Measurements from ENCODE around the gene RIN1. TPM values are rescaled to one million over a fixed set of nuclear protein-coding genes. Genes with fewer than 3 reads are reported as not detected.
A peak's percentile ranks its signal among the peaks of the same experiment; 100 is the strongest.

RIN1 gene
- total and polyA plus RNA-seq, 8 donors, result 1.7 to 10.2 (median 3.5) TPM

DNA sequence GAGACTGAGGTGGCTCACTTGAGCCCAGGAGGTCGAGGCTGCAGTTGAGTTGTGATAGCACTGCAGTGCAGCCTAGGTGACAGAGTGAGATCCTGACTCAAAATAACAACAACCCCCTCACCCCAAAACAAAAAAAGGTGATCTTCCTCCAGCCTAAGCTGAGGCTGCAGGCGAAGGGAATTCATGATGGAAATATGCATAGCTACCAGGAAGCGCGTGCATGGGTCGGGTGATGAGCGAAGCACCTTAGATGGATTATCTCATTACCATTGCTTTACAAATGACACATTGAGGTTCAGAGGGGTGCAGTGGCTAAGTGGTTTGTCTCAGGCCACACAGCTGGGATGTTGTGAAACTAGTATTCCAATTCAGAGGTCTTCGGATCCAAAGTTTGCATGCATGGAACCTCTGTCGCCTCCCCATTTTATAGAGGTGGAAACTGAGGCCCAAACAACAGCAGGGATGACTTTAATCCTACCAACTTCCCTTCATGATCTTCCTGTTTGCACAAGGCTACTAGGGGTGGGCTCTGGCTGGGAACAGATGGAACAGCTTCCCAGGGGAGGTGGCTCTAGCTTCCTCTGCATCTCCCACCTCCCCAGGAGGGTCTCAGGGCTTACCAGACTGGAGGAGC, 30.7 kb upstream of the RIN1 start:
- no peaks in the 10 kb centered on the region for H3K9me3 ChIP-seq
- no peak for DNase-seq
- H3K36me3 ChIP-seq, result peaks cover 0 to 5% of the 10 kb centered on the region in 2 donors
- intact Hi-C loops (cut with DNase I), result no loop called here
- H3K27ac ChIP-seq, result no peak overlapping the region
- no peak overlapping the region for H3K4me3 ChIP-seq
- peaks cover 5 to 21% of the 10 kb centered on the region in 2 donors for H3K4me1 ChIP-seq
- no peak for ATAC-seq
- TF ChIP-seq, protein P1, sequence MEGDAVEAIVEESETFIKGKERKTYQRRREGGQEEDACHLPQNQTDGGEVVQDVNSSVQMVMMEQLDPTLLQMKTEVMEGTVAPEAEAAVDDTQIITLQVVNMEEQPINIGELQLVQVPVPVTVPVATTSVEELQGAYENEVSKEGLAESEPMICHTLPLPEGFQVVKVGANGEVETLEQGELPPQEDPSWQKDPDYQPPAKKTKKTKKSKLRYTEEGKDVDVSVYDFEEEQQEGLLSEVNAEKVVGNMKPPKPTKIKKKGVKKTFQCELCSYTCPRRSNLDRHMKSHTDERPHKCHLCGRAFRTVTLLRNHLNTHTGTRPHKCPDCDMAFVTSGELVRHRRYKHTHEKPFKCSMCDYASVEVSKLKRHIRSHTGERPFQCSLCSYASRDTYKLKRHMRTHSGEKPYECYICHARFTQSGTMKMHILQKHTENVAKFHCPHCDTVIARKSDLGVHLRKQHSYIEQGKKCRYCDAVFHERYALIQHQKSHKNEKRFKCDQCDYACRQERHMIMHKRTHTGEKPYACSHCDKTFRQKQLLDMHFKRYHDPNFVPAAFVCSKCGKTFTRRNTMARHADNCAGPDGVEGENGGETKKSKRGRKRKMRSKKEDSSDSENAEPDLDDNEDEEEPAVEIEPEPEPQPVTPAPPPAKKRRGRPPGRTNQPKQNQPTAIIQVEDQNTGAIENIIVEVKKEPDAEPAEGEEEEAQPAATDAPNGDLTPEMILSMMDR (IDR thresholded peaks at IDR 0.05), result no peak
- H3K27me3 ChIP-seq, result peaks cover 0 to 26% of the 10 kb centered on the region in 2 donors

DNA sequence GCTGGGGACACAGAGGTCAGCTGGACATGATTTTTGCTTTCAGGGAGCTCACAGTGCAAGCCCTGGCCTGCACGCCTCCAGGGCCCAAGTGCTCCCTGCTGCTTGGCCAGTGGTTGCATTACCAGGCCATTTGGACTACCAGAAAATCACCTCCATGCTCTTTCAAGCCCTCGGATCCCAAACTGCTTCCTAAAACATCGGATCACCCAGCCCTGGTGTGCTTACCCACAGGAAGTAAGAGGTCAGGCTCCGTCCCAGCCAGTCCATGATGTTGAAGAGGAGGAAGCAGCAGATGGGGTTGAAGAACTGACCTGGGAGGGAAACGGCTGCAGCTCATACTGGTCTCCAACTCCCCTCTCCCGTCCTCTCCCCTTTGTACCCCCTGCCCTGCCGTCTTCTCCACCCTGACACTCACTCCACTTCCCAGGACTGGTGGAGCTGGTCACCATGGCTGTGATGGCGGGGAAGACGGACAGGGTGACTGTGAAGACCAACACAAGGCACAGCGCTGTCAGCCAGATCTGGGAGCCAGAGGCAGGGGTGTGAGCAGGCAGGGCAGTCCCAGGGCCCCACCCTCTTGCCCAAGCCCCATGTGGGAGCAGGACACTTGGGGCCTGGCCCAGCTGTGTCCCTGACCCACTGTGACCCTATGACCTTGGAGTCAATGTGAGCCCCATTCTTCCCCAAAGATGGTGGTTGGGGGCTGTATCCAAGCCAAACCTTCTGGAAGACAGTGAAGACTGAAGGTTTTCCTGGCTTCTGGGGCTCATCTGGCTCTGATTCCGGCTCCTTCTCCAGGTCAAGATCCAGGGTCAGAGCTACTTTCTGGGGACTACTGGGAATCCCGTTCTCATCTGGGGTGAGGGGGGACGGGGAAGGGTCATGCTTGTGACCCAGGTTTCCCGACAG, 29.7 kb upstream of the RIN1 start:
- Histone ChIP-seq H3K36me3 (peaks cover 0 to 5% of the 10 kb centered on the region in 2 donors), H3K27me3 (peaks cover 0 to 16% of the 10 kb centered on the region in 2 donors), H3K4me3 (no peak overlapping the region), H3K27ac (no peak overlapping the region), H3K4me1 (peaks cover under 1 to 12% of the 10 kb centered on the region in 2 donors), H3K9me3 (no peaks in the 10 kb centered on the region)
- TF ChIP-seq, protein P1 (IDR thresholded peaks at IDR 0.05), result no peak
- intact Hi-C loops (cut with DNase I), result no loop called here
- no peak for ATAC-seq
- DNase-seq, result peak in 1 of 4 donors; percentile 53

DNA sequence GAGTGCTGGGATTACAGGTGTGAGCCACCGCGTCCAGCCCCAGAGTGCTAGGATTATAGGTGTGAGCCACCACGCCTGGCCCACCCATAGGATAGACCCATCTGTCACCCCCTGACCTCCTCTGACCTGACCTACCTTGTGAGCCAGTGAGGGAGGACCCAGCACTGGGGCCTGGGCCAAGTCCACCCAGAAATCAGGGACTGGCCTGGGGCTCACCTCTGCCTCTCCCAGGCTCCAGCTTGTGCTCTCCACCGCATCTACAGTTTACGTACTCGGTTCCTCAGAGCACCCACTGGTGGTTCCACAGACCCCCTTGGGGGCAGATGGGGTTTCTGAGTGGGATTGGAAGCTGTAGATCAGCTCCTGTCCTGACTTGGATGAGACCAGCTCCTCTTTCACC, 28.9 kb upstream of the RIN1 start:
- intact Hi-C loops (cut with DNase I), result no loop called here
- no peak for ATAC-seq

DNA sequence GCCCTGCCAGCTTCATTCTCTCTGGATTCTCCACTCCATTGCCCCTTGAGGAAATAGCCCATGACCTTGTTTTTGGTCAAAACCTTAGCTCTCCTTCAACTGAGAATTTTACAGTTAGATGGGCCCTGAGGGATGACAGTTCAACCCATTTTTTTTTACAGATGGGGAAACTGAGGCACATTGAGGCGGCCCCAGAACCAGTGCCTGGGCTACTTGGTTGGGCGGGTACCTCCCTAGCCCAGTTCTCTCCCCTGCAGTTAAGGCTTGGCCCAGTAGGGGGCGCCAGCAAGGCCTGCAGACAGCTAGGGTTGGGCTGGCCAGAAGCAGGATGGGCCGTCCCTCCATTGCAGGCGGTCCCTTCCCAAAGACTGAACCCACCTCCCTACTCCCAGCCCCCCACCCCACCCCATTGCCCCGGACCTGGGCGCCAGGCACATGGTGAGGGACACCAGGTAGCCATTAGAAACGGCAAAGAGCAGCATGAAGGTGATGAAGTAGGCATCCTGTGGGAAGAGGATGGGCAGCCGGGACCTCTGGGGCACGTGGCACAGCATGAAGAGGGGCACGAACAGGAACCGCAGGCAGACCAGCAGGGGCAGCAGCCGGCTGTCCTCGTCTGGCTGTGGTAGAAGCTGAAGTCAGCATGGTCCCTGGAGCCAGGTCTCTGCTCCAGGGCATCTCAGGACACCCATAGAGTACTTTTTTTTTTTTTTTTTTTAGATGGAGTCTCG, 27.7 kb upstream of the RIN1 start:
- Histone ChIP-seq H3K4me1 (peaks cover 0 to 8% of the 10 kb centered on the region in 2 donors), H3K9me3 (no peaks in the 10 kb centered on the region), H3K4me3 (no peak overlapping the region), H3K27ac (peak overlapping the region; percentile 13 to 24), H3K27me3 (peaks cover 0 to 7% of the 10 kb centered on the region in 2 donors), H3K36me3 (peaks cover 0 to 5% of the 10 kb centered on the region in 2 donors)
- ATAC-seq (peak; percentile 21), DNase-seq (peak in 1 of 4 donors; percentile 88)
- TF ChIP-seq, protein P1 (IDR thresholded peaks at IDR 0.05), result peak; percentile 48 to 69
- intact Hi-C loops (cut with DNase I), result no loop called here

More for the DNA sequence above, 28.9 kb upstream of the RIN1 start:
- TF ChIP-seq, protein P1 (IDR thresholded peaks at IDR 0.05), result no peak
- peak in 1 of 4 donors; percentile 38 for DNase-seq
- H3K27ac ChIP-seq, result no peak overlapping the region
- H3K4me3 ChIP-seq, result no peak overlapping the region
- H3K4me1 ChIP-seq, result peaks cover 0 to 8% of the 10 kb centered on the region in 2 donors
- peaks cover 0 to 8% of the 10 kb centered on the region in 2 donors for H3K27me3 ChIP-seq
- no peaks in the 10 kb centered on the region for H3K9me3 ChIP-seq
- peaks cover 0 to 5% of the 10 kb centered on the region in 2 donors for H3K36me3 ChIP-seq

All from left lung (tissue), 10 donors.